ENCODE measurements around the gene NOVA2.
"Not testable (repeated sequence)": the region's sequence is repeated elsewhere in the genome, so short reads cannot be mapped to it uniquely, and the experiment has no call there.

Gene NOVA2

GRCh38 chr19:45901432-45901911 lies 72.2 kb downstream of the NOVA2 start:
- peak overlapping the region; percentile 71 to 76 for H3K27ac ChIP-seq
- TF ChIP-seq CTCF (IDR thresholded peaks at IDR 0.05) = no peak

DNA sequence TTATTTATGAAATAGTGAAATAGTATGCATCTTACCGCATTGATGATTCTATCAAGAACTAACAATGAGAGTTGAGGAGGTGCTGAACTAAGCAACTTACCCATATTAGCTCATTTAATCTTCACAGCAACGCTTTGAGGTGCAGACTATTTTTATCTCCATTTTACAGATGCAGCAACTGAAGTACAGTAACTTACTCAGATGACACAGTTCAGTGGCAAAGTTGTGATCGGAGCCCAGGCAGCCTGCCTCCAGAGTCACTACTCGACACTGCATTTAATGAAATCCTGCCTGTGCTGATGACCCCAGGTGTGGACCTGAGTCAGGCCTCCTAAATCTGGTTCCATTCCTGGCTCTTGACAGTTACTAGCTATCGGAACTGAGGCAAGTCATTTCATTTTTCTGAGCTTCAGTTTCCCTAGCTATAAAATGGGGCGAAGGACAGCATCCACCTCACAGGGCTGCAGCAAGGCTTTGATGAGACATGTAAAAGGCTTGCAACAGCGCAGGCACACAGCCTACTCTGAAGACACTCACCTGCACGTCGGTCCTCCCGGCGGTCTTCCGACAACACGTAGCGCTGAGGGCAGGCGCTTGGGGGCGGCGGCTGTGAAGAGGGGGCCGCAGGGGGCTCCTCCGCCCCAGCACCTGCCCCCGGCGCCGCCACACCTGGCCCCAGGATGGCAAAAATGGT lies 72.8 kb downstream of the NOVA2 start:
- peak overlapping the region; percentile 71 to 76 for H3K27ac ChIP-seq
- intact Hi-C loops (cut with DNase I; ENCODE audit: low total_unique reads) = no loop called here
- no peaks in the 10 kb centered on the region for H3K9me3 ChIP-seq
- DNase-seq = no peak
- no peak for TF ChIP-seq CTCF (IDR thresholded peaks at IDR 0.05)
- no peaks in the 10 kb centered on the region for H3K27me3 ChIP-seq
- H3K4me1 ChIP-seq = peaks cover 0 to 25% (median 14%) of the 10 kb centered on the region in 4 donors
- H3K36me3 ChIP-seq = peaks cover 6 to 34% (median 21%) of the 10 kb centered on the region in 3 donors
- H3K4me3 ChIP-seq = peak overlapping the region; percentile 70 to 78

More at GRCh38 chr19:45901432-45901911, 72.2 kb downstream of the NOVA2 start:
- Histone ChIP-seq H3K27me3 (no peaks in the 10 kb centered on the region), H3K4me3 (peak overlapping the region; percentile 70 to 78), H3K4me1 (peaks cover 0 to 25% (median 14%) of the 10 kb centered on the region in 4 donors), H3K9me3 (no peaks in the 10 kb centered on the region), H3K36me3 (peaks cover 6 to 29% (median 21%) of the 10 kb centered on the region in 3 donors)
- DNase-seq = peak in 1 of 2 donors; percentile 33
- intact Hi-C loops (cut with DNase I; ENCODE audit: low total_unique reads) = no loop called here

DNA sequence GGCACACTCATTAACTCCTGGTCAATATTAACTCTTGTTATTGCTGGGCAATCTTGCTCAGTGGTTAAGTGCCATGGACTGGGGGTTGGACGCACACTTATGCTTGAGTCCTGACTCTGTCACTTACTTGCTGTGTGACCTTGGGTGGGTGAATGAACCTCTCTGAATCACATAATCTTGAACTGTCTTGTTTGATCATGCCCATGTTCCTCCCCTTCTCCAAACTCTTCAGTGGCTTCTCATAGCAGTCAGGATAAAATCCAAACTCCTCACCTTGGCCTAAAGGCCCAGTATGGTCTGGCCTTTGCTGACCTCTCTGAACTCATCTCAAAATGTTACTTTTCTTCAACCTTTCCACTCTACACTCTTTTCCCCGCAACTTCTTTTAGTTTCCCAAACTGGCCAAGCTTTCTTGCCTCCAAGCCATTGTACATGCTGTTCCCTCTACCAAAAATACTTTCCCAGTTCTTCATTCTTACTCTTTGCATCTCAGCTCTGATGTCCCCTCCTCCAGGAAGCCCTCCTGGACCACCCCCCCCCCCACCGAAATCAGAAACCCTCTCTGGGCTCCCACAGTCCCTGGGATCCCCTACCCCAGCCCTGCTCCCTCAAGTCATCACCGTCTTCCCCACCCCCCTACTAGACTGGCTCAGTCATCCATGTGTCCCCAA lies 73.6 kb downstream of the NOVA2 start:
- no peak for DNase-seq
- Histone ChIP-seq H3K27ac (no peak overlapping the region), H3K9me3 (no peaks in the 10 kb centered on the region), H3K4me3 (no peak overlapping the region), H3K27me3 (no peaks in the 10 kb centered on the region), H3K4me1 (peaks cover 0 to 25% (median 14%) of the 10 kb centered on the region in 4 donors), H3K36me3 (peaks cover 12 to 42% (median 28%) of the 10 kb centered on the region in 3 donors)
- intact Hi-C loops (cut with DNase I; ENCODE audit: low total_unique reads) = no loop called here
- no peak for TF ChIP-seq CTCF (IDR thresholded peaks at IDR 0.05)

- Histone ChIP-seq H3K4me1 (peaks cover 0 to 25% (median 14%) of the 10 kb centered on the region in 4 donors), H3K4me3 (no peak overlapping the region), H3K27me3 (no peaks in the 10 kb centered on the region), H3K9me3 (no peaks in the 10 kb centered on the region), H3K36me3 (peaks cover 14 to 50% (median 34%) of the 10 kb centered on the region in 3 donors), H3K27ac (no peak overlapping the region)
- DNase-seq = no peak
- no peak for TF ChIP-seq CTCF (IDR thresholded peaks at IDR 0.05)
- intact Hi-C loops (cut with DNase I; ENCODE audit: low total_unique reads) = no loop called here
These were observed 74.4 kb downstream of the NOVA2 start for GRCh38 chr19:45899253-45899652.

GRCh38 chr19:45897261-45897812 lies 76.3 kb downstream of the NOVA2 start:
- H3K4me3 ChIP-seq = no peak overlapping the region
- peaks cover 14 to 60% (median 34%) of the 10 kb centered on the region in 3 donors for H3K36me3 ChIP-seq
- peaks cover 0 to 19% (median 11%) of the 10 kb centered on the region in 4 donors for H3K4me1 ChIP-seq
- H3K9me3 ChIP-seq = no peaks in the 10 kb centered on the region
- no peak overlapping the region for H3K27ac ChIP-seq
- no peak for TF ChIP-seq CTCF (IDR thresholded peaks at IDR 0.05)
- intact Hi-C loops (cut with DNase I; ENCODE audit: low total_unique reads) = no loop called here
- DNase-seq = no peak
- H3K27me3 ChIP-seq = no peaks in the 10 kb centered on the region

GRCh38 chr19:45895983-45896599 lies 77.6 kb downstream of the NOVA2 start:
- DNase-seq; H3K27ac ChIP-seq; H3K9me3 ChIP-seq; H3K4me3 ChIP-seq; intact Hi-C loops (cut with DNase I; ENCODE audit: low total_unique reads); H3K27me3 ChIP-seq: not testable (repeated sequence)
- Histone ChIP-seq H3K4me1 (peaks cover 0 to 12% (median 5%) of the 10 kb centered on the region in 4 donors), H3K36me3 (peaks cover 14 to 70% (median 36%) of the 10 kb centered on the region in 3 donors)
